ENCODE results near the gene ARL17B.
A peak's percentile ranks its signal among the peaks of the same experiment; 100 is the strongest.
"Not testable (repeated sequence)": the region's sequence is repeated elsewhere in the genome, so short reads cannot be mapped to it uniquely, and the experiment has no call there.

Gene ARL17B

DNA sequence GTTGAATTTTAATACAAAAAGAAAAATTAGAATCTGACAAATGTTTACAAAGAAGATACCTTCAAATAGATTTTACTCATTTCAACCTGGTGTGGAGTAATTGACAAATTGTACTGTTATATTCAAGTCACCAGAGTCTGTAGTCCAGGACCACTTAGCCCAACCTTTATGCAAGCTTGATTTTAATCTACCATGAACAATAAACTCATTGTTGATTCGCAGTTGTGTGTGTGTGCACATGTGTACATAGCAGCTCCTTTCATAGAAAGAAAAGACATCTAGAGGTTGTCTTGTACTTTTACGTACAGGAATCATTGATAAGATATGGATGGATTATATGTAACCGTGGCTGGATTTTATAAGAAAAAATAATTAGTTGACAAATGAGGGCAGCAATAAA lies 87.3 kb downstream of the ARL17B start:
- Histone ChIP-seq H3K4me2 (no peak overlapping the region), H3K79me2 (ENCODE audit: insufficient read depth, low read depth) (no peaks in the 10 kb centered on the region), H4K20me1 (ENCODE audit: insufficient read depth) (no peaks in the 10 kb centered on the region), H2AFZ (ENCODE audit: low read depth) (no peak overlapping the region), H3K36me3 (ENCODE audit: insufficient read depth) (no peaks in the 10 kb centered on the region), H3K9ac (no peak overlapping the region), H3K27me3 (ENCODE audit: insufficient read depth, low read depth) (no peaks in the 10 kb centered on the region), H3K4me1 (ENCODE audit: low read depth, poor library complexity, severe bottlenecking) (no peaks in the 10 kb centered on the region), H3K4me3 (IDR thresholded peaks at IDR 0.05; ENCODE audit: insufficient read depth, low read depth, low read length) (no peak overlapping the region), H3K27ac (no peak overlapping the region)
- TF ChIP-seq CTCF (conservative IDR thresholded peaks at IDR 0.05; ENCODE audit: low read depth, low read length) = no peak

GRCh38 chr17:46273541-46274236 lies 87.9 kb downstream of the ARL17B start:
- Histone ChIP-seq H3K79me2 (ENCODE audit: insufficient read depth, low read depth) (no peaks in the 10 kb centered on the region), H3K27me3 (ENCODE audit: insufficient read depth, low read depth) (no peaks in the 10 kb centered on the region), H2AFZ (ENCODE audit: low read depth) (no peak overlapping the region), H3K9ac (no peak overlapping the region), H3K36me3 (ENCODE audit: insufficient read depth) (no peaks in the 10 kb centered on the region), H4K20me1 (ENCODE audit: insufficient read depth) (no peaks in the 10 kb centered on the region), H3K27ac (no peak overlapping the region), H3K4me1 (ENCODE audit: low read depth, poor library complexity, severe bottlenecking) (no peaks in the 10 kb centered on the region), H3K4me2 (no peak overlapping the region), H3K4me3 (IDR thresholded peaks at IDR 0.05; ENCODE audit: insufficient read depth, low read depth, low read length) (no peak overlapping the region)
- TF ChIP-seq CTCF (conservative IDR thresholded peaks at IDR 0.05; ENCODE audit: low read depth, low read length) = no peak

DNA sequence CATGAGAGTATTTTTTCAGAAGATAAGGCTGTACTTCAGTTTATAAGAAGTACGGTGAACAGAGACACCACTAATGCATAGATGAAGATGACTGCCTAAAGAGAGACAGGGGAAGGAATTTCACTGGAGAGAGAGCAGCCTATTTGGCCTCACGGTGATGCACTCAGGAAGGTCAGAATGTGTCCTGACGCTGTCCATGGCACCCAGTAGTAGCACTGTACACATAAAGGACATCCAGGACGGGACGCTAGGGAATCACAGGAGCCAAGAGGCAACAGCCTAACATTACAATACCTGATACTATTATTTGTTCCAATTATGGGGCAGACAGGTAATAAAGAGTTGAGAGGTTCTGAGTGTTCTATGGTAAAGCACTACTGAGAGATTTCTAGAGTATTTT lies 91.5 kb downstream of the ARL17B start:
- Histone ChIP-seq H3K27me3 (ENCODE audit: insufficient read depth, low read depth) (no peaks in the 10 kb centered on the region), H3K4me1 (ENCODE audit: low read depth, poor library complexity, severe bottlenecking) (peaks cover 12% of the 10 kb centered on the region), H3K79me2 (ENCODE audit: insufficient read depth, low read depth) (no peaks in the 10 kb centered on the region), H4K20me1 (ENCODE audit: insufficient read depth) (no peaks in the 10 kb centered on the region), H3K4me2 (no peak overlapping the region), H3K27ac (no peak overlapping the region), H3K36me3 (ENCODE audit: insufficient read depth) (no peaks in the 10 kb centered on the region), H2AFZ (ENCODE audit: low read depth) (no peak overlapping the region), H3K9ac (no peak overlapping the region), H3K4me3 (IDR thresholded peaks at IDR 0.05; ENCODE audit: insufficient read depth, low read depth, low read length) (no peak overlapping the region)
- no peak for TF ChIP-seq CTCF (conservative IDR thresholded peaks at IDR 0.05; ENCODE audit: low read depth, low read length)

- Histone ChIP-seq H2AFZ (ENCODE audit: low read depth) (peak overlapping the region; percentile 92), H3K79me2 (ENCODE audit: insufficient read depth, low read depth) (no peaks in the 10 kb centered on the region), H3K4me2 (peak overlapping the region; percentile 55), H3K9ac (peak overlapping the region; percentile 84), H3K27ac (peak overlapping the region; percentile 77), H3K4me3 (IDR thresholded peaks at IDR 0.05; ENCODE audit: insufficient read depth, low read depth, low read length) (no peak overlapping the region), H3K4me1 (ENCODE audit: low read depth, poor library complexity, severe bottlenecking) (peaks cover 23% of the 10 kb centered on the region), H4K20me1 (ENCODE audit: insufficient read depth) (no peaks in the 10 kb centered on the region), H3K36me3 (ENCODE audit: insufficient read depth) (no peaks in the 10 kb centered on the region), H3K27me3 (ENCODE audit: insufficient read depth, low read depth) (no peaks in the 10 kb centered on the region)
- no peak for TF ChIP-seq CTCF (conservative IDR thresholded peaks at IDR 0.05; ENCODE audit: low read depth, low read length)
Measured at GRCh38 chr17:46266656-46267544, 94.7 kb downstream of the ARL17B start.

GRCh38 chr17:46266063-46266655 lies 95.4 kb downstream of the ARL17B start:
- Histone ChIP-seq H3K27ac (peak overlapping the region; percentile 62), H2AFZ (ENCODE audit: low read depth) (peak overlapping the region; percentile 92), H3K9ac (peak overlapping the region; percentile 83), H3K4me2 (peak overlapping the region; percentile 55), H3K4me1 (ENCODE audit: low read depth, poor library complexity, severe bottlenecking) (peaks cover 23% of the 10 kb centered on the region)
- H3K4me3 ChIP-seq (IDR thresholded peaks at IDR 0.05; ENCODE audit: insufficient read depth, low read depth, low read length); H3K27me3 ChIP-seq (ENCODE audit: insufficient read depth, low read depth); H3K79me2 ChIP-seq (ENCODE audit: insufficient read depth, low read depth); H3K36me3 ChIP-seq (ENCODE audit: insufficient read depth); H4K20me1 ChIP-seq (ENCODE audit: insufficient read depth): not testable (repeated sequence)
